IMR-90 (cell line): ENCODE measurements around the gene ABHD17C. TPM values are rescaled to one million over a fixed set of nuclear protein-coding genes. Genes with fewer than 3 reads are reported as not detected.
A peak's percentile ranks its signal among the peaks of the same experiment; 100 is the strongest.

Source experiments
- ATAC-seq: fragments of 200-7000 bp; cut with Tn5 transposase; 2 replicates; pipeline ENCODE4 v1.9.1; 2020; ENCODE audit warnings: low read depth, mild to moderate bottlenecking, moderate library complexity
- BruUV-seq: library from RNA; stranded (reverse); fragments of 400-500 nt; replicated peaks from 2 replicates; lab custom pipeline; 2021; lab: Mats Ljungman, UMichigan
- CTCF ChIA-PET: fragments of 300-600 bp; formaldehyde crosslinking; extraction: SDS; loops from one replicate; lab custom pipeline; 2021; ENCODE audit warnings: antibody characterized with exemption; lab: Yijun Ruan, JAX
- POLR2A ChIA-PET: fragments of 300-600 bp; sonication (Branson Sonifier 250); formaldehyde crosslinking; loops from one replicate; lab custom pipeline; 2022; ENCODE audit warnings: antibody characterized with exemption; ENCODE audit not compliant: unreplicated experiment; lab: Charles Lee
- DNase-seq: peaks from one replicate; pipeline ENCODE4 v3.0.0; 2013
- H2AFZ ChIP-seq: replicated peaks from 2 replicates; pipeline ENCODE3; 2013; ENCODE audit warnings: low read length, mild to moderate bottlenecking; ENCODE audit not compliant: poor library complexity
- H2AK5ac ChIP-seq: 2 replicates; pipeline ENCODE4 v1.6.1; 2013; ENCODE audit warnings: low read depth, low read length, inconsistent platforms
- H2AK9ac ChIP-seq: replicated peaks from 2 replicates; pipeline ENCODE3; 2013; ENCODE audit warnings: mild to moderate bottlenecking, low read depth, low read length, moderate library complexity; ENCODE audit not compliant: poor library complexity
- H2BK120ac ChIP-seq: 2 replicates; pipeline ENCODE4 v1.6.1; 2013; ENCODE audit warnings: low read depth, low read length, inconsistent platforms
- H2BK15ac ChIP-seq: 3 replicates; pipeline ENCODE4 v1.6.1; 2013; ENCODE audit warnings: low read depth, low read length, inconsistent platforms
- H2BK20ac ChIP-seq: 2 replicates; pipeline ENCODE4 v1.6.1; 2013; ENCODE audit warnings: low read depth, mild to moderate bottlenecking, inconsistent platforms, low read length, moderate library complexity
- H2BK5ac ChIP-seq: 2 replicates; pipeline ENCODE4 v1.6.1; 2013; ENCODE audit warnings: mild to moderate bottlenecking, low read depth, low read length, inconsistent platforms; ENCODE audit not compliant: poor library complexity, severe bottlenecking
- H3K14ac ChIP-seq: replicated peaks from 2 replicates; pipeline ENCODE4 v1.6.1; 2013; ENCODE audit warnings: low read depth, low read length, inconsistent platforms
- H3K18ac ChIP-seq: 2 replicates; pipeline ENCODE4 v1.6.1; 2013; ENCODE audit warnings: low read depth, low read length, control low read depth
- H3K23ac ChIP-seq: 2 replicates; pipeline ENCODE4 v1.6.1; 2013; ENCODE audit warnings: low read depth, low read length, inconsistent platforms
- H3K27ac ChIP-seq: 2 replicates; pipeline ENCODE4 v1.5.1; 2013; ENCODE audit warnings: mild to moderate bottlenecking, control low read depth, low read length; ENCODE audit not compliant: insufficient read depth
- H3K27me3 ChIP-seq: 2 replicates; pipeline ENCODE4 v1.6.1; 2013; ENCODE audit warnings: low read length; ENCODE audit not compliant: control insufficient read depth, insufficient read depth
- H3K36me3 ChIP-seq: 2 replicates; pipeline ENCODE4 v1.6.1; 2013; ENCODE audit warnings: low read length, mixed read lengths; ENCODE audit not compliant: control insufficient read depth, insufficient read depth
- H3K4ac ChIP-seq: 2 replicates; pipeline ENCODE4 v1.6.1; 2013; ENCODE audit warnings: low read depth, low read length, inconsistent platforms
- H3K4me1 ChIP-seq: 2 replicates; pipeline ENCODE4 v1.6.1; 2013; ENCODE audit warnings: low read length, mixed read lengths; ENCODE audit not compliant: control insufficient read depth, insufficient read depth
- H3K4me2 ChIP-seq: 2 replicates; pipeline ENCODE4 v1.6.1; 2013; ENCODE audit warnings: low read depth, mild to moderate bottlenecking, control low read depth, low read length, moderate library complexity
- H3K4me3 ChIP-seq: 2 replicates; pipeline ENCODE4 v1.5.1; 2013; ENCODE audit warnings: low read depth, mild to moderate bottlenecking, control low read depth, low read length, moderate library complexity; ENCODE audit not compliant: insufficient read depth
- H3K56ac ChIP-seq: 2 replicates; pipeline ENCODE4 v1.6.1; 2013; ENCODE audit warnings: low read length, inconsistent platforms; ENCODE audit not compliant: insufficient read depth; ENCODE audit errors: extremely low read depth
- H3K79me1 ChIP-seq, 2 experiments: 2 replicates each; pipeline ENCODE4 v1.6.1; 2013; ENCODE audit warnings: low read length in 2 of 2, inconsistent platforms in 1 of 2, low read depth in 1 of 2
- H3K9ac ChIP-seq: 2 replicates; pipeline ENCODE4 v1.6.1; 2013; ENCODE audit warnings: low read depth, low read length, control low read depth
- H3K9me1 ChIP-seq: 2 replicates; pipeline ENCODE4 v1.6.1; 2013; ENCODE audit warnings: low read length, inconsistent platforms; ENCODE audit not compliant: insufficient read depth
- H3K9me3 ChIP-seq: 2 replicates; pipeline ENCODE4 v1.6.1; 2013; ENCODE audit warnings: low read length; ENCODE audit not compliant: control insufficient read depth, insufficient read depth
- H4K20me1 ChIP-seq: 2 replicates; pipeline ENCODE4 v1.6.1; 2013; ENCODE audit warnings: low read length, inconsistent platforms; ENCODE audit not compliant: insufficient read depth
- H4K5ac ChIP-seq: 2 replicates; pipeline ENCODE4 v1.6.1; 2013; ENCODE audit warnings: mild to moderate bottlenecking, low read depth, low read length, control low read depth
- H4K8ac ChIP-seq, 2 experiments: 2 replicates each; pipeline ENCODE4 v1.6.1; 2013; ENCODE audit warnings: low read depth in 2 of 2, low read length in 2 of 2, control low read depth in 1 of 2, inconsistent platforms in 1 of 2
- H4K91ac ChIP-seq: 2 replicates; pipeline ENCODE4 v1.6.1; 2013; ENCODE audit warnings: low read depth, low read length, inconsistent platforms; ENCODE audit not compliant: insufficient read depth
- MAZ ChIP-seq: IDR thresholded peaks from 2 replicates; pipeline ENCODE4 v1.6.1; 2012; ENCODE audit warnings: low read depth, mild to moderate bottlenecking, low read length, improper control_type of control experiment, moderate library complexity, borderline replicate concordance
- MXI1 ChIP-seq: IDR thresholded peaks from 2 replicates; pipeline ENCODE4 v1.6.1; 2012; ENCODE audit warnings: low read depth, mild to moderate bottlenecking, low read length, moderate library complexity, borderline replicate concordance
- RCOR1 ChIP-seq: IDR thresholded peaks from 2 replicates; pipeline ENCODE4 v1.6.1; 2012; ENCODE audit warnings: mild to moderate bottlenecking, low read length, improper control_type of control experiment; ENCODE audit not compliant: insufficient replicate concordance
- WGBS, 2 experiments: methylation state at CpG; one replicate each; pipeline versions ENCODE4 v1.1.5 to v1.1.7; 2013; ENCODE audit warnings: missing lambda C conversion rate in 2 of 2; ENCODE audit not compliant: insufficient read length in 1 of 2; ENCODE audit errors: extremely low coverage in 2 of 2; 5-methylcytosine and 5-hydroxymethylcytosine counted together
- dilution Hi-C: fragments of 300-500 bp; cut with HindIII; formaldehyde crosslinking; loops from one replicate; pipeline ENCODE4 v1.14.3; 2018; ENCODE audit warnings: low sequenced_read_pairs; ENCODE audit not compliant: unreplicated experiment
- in situ Hi-C: fragments of 300-500 bp; cut with MboI; formaldehyde crosslinking; loops from 3 replicates; pipeline ENCODE4 v1.14.3; 2019; ENCODE audit warnings: low sequenced_read_pairs, inconsistent platforms, mixed read lengths
- intact Hi-C: fragments of 100-400 bp; cut with micrococcal nuclease; formaldehyde crosslinking; loops from 2 replicates; pipeline ENCODE4 v1.10.0; 2022
- polyA plus RNA-seq, 3 experiments: library from polyadenylated mRNA; depleted of rRNA; stranded (reverse); fragments of >200 nt; gene quantifications; 2 replicates each; pipeline ENCODE4 v1.2.3, GENCODE V29; 2012; ENCODE audit warnings: low replicate concordance in 1 of 3
- total RNA-seq: library from RNA; depleted of rRNA; stranded (reverse); fragments of >200 nt; gene quantifications from 2 replicates; pipeline ENCODE4 v1.2.3, GENCODE V29; 2012

Gene ABHD17C
- total and polyA plus RNA-seq, 2 of the 4 experiments (the other 2 are of a cell fraction): 5.4 to 10.3 TPM

GRCh38 chr15:80780416-80781221, 85.5 kb downstream of the ABHD17C start:
- Histone ChIP-seq H3K27me3 (no peaks in the 10 kb centered on the region), H4K5ac (no peak overlapping the region), H3K4me1 (peaks cover 27% of the 10 kb centered on the region), H4K20me1 (peaks cover 59% of the 10 kb centered on the region), H3K14ac (peak overlapping the region; percentile 10; the same call in 1 of the 2 replicates), H2BK120ac (no peak overlapping the region), H3K9me1 (peaks cover 3% of the 10 kb centered on the region; the same call in 1 of the 2 replicates), H2BK5ac (no peak overlapping the region), H3K36me3 (peaks cover 36% of the 10 kb centered on the region), H2BK20ac (no peak overlapping the region), H3K9me3 (no peaks in the 10 kb centered on the region), H3K4ac (no peak overlapping the region), H3K27ac (no peak overlapping the region), H2BK15ac (no peak overlapping the region), H3K4me3 (peak overlapping the region; percentile 84), H2AK5ac (0 out of 2 replicates have a peak overlapping the region, but pooled peaks have one; percentile 1), H3K9ac (peak overlapping the region; percentile 84), H3K4me2 (peak overlapping the region; percentile 81), H3K23ac (peak overlapping the region; percentile 46; the same call in 1 of the 2 replicates), H4K8ac (no peak overlapping the region), H3K18ac (no peak overlapping the region), H2AFZ (peak overlapping the region; percentile 84), H2AK9ac (peak overlapping the region; percentile 57), H4K91ac (no peak overlapping the region), H3K56ac (no peak overlapping the region), H3K79me1 (peaks cover 9 to 55% of the 10 kb centered on the region in 2 experiments; a peak in 3 of 4 replicates)
- peak; percentile 95 for TF ChIP-seq MXI1
- TF ChIP-seq RCOR1: peak; percentile 73
- no peak for TF ChIP-seq MAZ
- in situ Hi-C loops (no loop called here), intact Hi-C loops (loop anchor here (2.0 kb wide), 1 partner anchor 190 kb away; no protein-coding TSS in a partner anchor), dilution Hi-C loops (no loop called here)
- BruUV-seq: no TSS peak
- ATAC-seq (peak; percentile 6; the same call in 1 of the 2 replicates), DNase-seq (peak; percentile 62)
- POLR2A ChIA-PET: interaction anchor here (1.5 kb wide), 1 partner anchor 331 kb away, joined by 5 read pairs; no protein-coding TSS in a partner anchor
- 3% methylated on average over 15 of the region's 40 CpGs; no CpG with 5 or more reads in 1 of the 2 experiments for WGBS, 2 experiments
- CTCF ChIA-PET: interaction anchor here (0.8 to 2.8 kb wide), 4 partner anchors 187 to 213 kb away, joined by 3 to 23 read pairs (median 5); no protein-coding TSS in a partner anchor
